Endometrial microvascular endothelial cells (primary cell): ENCODE measurements around the gene DRC1. TPM values are rescaled to one million over a fixed set of nuclear protein-coding genes. Genes with fewer than 3 reads are reported as not detected.

ENCODE experiments used
- in situ Hi-C: cut with HindIII; loops from 2 replicates; pipeline ENCODE4 v1.10.0; 2017; ENCODE audit warnings: low sequenced_read_pairs, low pct_unique_long_range_greater_than_20kb; ENCODE audit errors: inconsistent ontology term
- total RNA-seq: library from RNA; depleted of rRNA; stranded (reverse); fragments of >200 nt; gene quantifications from one replicate; pipeline ENCODE4 v1.2.3, GENCODE V29; 2015; ENCODE audit errors: inconsistent ontology term

Gene DRC1
- total RNA-seq, 1 donor from 2014 or later: not detected

GRCh38 chr2:26432859-26433258 is 31.1 kb downstream of the DRC1 start:
- in situ Hi-C loops: no loop called here

DNA sequence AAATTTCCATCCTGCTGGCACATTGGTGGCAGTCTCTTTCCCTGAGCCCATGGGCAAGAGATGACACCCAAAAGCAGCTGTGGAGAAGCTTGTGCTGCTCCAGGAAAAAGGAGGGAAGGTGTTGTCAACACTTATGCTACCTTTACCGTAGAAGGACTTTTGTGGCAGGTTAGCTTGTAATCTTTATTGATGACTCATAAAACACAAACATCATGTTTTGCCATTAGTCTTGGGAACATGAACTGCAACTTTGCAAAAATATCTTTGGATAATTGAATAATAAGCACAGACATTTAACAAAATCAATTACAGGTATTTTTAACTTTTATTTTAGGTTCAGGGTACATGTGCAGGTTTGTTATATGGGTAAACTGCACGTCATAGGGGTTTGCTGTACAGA is 33.4 kb downstream of the DRC1 start:
- in situ Hi-C loops: no loop called here

GRCh38 chr2:26438526-26438925 is 36.8 kb downstream of the DRC1 start:
- in situ Hi-C loops: no loop called here

- in situ Hi-C loops: no loop called here
Measured at GRCh38 chr2:26438926-26439325, 37.2 kb downstream of the DRC1 start.

DNA sequence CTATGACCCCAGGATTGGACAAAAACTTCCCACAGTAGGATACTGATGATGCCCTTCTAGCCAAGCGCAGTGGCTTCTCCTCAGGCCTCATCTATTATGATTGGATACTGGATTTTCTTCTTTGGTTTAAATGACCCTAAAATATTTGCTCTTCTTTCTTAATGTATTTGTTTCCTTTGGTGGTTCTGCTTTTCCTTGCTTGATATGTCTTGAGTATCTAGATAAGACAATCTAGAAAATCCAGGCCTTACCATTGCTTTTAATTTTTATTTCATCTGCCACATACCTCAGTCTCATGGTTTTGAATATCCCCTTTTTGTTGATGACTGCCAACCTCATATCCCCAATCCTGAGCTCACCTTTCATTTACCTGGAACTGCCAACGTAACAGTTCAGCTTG is 40.6 kb downstream of the DRC1 start:
- in situ Hi-C loops: no loop called here

- in situ Hi-C loops: no loop called here
Measured at GRCh38 chr2:26442707-26443106, 41.0 kb downstream of the DRC1 start.

- in situ Hi-C loops: no loop called here
Measured at GRCh38 chr2:26444236-26444635, 42.5 kb downstream of the DRC1 start.

- in situ Hi-C loops: no loop called here
Measured at GRCh38 chr2:26448651-26449050, 46.9 kb downstream of the DRC1 start.

- in situ Hi-C loops: no loop called here
Measured at GRCh38 chr2:26449278-26450030, 47.7 kb downstream of the DRC1 start.

DNA sequence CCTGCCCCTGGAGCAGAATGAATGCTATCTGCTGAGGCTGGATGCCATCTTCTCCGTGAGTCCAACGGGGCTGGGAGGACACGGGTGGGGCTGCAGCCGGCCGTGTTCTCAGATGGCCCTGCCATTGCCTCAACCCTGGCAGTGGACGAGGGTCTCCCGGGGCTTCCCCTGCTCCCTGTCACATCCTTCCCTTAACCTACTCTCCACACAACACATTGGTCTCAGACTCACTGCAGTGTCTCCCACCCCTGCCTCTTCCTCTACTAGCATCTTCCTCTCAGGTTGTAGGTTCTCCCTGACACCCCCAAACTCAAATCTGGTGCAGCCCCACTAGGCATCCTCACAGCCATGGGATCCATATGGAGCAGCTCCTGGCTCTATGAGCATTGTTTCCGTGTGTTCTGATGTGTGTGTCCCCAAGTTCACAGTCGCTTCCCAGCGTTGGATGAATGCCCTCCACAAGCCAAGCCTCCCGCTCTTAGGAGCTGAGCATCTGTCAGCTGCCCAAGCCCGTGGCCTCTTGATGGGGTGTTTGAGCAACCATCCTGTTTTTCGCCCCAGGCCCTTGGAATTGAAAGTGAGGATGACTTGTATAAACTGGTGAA is 48.4 kb downstream of the DRC1 start:
- in situ Hi-C loops: no loop called here

GRCh38 chr2:26451700-26452099 is 50.0 kb downstream of the DRC1 start:
- in situ Hi-C loops: no loop called here

DNA sequence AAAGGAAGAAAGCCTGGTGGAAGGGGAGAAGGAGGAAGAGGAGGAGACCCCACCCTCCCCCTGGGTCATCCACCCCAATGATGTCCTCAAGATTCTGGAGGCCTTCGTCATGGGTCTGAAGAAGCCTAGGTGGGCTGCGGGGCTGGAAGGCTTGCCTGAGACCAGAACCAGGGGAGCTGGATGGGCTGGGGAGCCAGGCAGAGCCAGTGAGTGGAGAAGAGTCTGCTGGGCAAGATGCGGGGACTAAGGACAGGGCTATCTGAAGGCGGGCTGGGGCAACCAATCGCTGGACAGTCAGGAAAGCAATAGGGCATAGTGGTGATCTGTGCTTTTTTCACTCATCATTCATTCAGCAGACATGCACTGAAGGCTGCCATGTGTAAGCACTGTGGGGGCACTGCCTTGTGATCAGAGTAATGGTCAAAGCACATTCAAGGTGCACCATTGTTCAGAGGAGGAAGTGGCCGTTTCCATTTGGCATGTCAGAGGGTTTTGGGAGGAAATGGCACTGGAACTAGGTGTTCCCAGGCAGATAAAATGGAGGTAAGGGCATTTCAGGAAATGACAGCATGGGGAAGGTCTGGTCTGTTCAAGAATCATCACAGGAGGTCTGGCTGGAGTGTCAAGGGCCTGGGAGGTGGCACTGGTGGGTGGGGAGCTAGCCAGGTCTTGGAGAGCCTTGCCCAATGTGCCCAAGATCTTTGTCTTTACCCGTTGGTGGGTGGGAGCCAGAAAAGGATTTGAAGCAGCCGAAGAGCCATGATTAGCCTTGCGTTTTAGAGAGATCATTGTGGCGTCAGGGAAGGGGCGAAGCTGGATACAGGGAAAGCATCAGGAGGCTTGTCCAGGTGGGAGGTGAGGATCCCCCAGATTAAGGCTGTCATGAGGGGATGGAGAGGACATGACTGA is 52.0 kb downstream of the DRC1 start:
- in situ Hi-C loops: no loop called here

DNA sequence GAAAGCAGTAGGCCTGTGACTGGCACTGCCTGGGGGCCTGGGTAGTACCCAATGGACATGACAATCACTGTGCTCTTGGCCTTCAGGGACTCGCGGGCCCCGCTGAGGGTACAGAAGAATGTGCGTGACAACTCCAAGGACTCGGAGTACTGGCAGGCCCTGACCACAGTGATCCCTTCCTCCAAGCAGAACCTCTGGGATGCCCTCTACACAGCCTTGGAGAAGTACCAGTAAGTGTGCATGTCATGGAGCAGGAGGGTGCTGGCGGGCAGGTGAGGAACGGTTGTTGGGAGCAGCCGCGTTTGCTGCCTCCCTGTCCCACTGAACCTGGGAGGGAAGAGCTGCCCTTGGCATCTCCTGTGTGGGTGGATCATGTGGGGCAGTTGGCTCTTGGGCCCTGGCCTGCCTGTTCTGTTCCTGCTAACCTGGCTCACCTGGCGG is 52.9 kb downstream of the DRC1 start:
- in situ Hi-C loops: no loop called here

DNA sequence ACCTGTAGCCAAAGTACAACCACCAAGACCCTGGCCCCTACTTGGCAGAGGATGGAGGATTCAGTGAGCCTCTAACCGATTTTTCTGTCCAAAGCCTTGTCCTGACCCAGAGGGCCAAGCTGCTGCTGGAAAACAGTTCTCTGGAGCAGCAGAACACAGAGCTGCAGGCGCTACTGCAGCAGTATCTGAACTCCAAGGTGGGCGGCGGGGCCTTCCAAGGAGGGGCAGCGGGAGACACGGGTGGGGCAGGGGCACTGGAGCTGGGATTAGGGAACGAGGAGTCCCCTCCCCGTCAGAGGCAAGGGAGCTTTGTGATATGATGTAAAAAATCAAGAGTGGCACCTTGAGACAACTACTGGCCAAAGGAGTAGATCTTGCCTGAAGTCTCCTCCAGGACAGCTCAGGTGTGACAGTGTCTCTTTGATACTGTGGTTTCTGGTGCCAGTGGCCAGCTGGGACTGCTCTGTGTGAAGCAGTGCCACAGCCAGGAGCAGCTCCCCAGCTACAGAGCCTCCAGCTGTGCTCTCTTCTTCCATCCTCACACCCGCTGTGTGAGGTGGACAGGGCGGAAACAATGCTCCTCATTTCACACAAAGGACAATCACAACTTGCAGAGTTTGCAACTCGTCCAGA is 53.4 kb downstream of the DRC1 start:
- in situ Hi-C loops: no loop called here

GRCh38 chr2:26455670-26456439 is 54.1 kb downstream of the DRC1 start:
- in situ Hi-C loops: no loop called here

DNA sequence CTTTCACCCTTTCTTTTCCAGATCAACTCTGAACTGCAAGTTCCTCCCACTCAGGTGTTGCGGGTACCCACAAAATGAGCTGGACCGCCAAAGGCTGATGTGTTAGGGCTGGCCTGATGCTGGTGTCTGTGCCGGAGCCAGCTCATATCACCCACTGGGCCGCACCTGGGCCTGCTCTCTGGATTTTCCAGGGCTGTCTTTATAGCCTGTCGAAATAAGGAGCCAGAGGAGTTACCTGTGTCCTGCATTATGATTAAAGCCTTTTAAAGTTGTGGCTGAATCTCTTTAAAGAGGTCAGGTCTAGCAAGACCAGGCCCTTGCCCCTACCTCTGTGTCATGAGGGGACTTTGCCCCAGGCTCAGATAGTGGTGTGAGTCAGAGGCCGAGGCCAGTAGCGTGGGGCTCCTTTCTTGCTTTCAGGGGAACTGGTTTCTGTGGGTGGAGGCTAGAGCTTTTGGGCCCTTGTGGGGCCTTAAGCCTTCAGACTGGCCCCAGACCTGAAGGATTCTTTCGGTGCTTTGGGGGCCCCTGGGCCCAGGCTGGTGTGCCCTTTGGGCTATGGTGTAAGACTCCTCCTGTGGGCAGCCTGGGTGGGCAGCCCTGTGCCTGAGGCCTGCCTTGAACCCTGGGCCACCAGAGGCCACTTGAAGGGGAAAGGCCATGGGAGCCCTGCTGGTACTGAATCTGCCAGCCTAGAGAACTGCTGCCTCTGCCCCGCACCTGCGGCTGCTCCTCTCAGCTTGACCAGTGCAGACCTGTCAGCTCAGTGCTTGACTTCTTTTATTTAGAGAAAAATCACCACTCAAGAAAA is 54.9 kb downstream of the DRC1 start:
- in situ Hi-C loops: no loop called here

DNA sequence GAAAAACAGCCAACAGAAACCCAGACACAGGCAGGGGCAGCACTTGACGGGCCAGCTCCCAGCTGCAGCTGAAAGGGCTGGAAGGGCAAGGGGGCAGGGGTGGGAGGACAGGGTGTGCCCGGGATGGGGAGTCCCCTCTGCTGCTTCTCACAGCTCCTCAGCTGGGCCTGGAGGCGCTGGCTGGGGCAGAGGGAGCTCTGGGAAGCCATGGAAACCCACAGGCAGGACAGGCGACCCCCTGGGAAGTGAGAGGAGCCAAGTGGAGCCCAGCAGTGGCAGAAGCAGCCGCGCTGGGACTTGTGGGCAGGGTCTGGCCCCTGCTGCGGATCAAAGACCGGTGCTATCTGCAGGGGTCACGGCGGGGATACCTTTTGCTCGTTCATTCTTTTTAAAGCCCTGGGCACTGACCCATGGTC is 55.5 kb downstream of the DRC1 start:
- in situ Hi-C loops: no loop called here
